ENCODE data around the gene DOCK4.

The DOCK4 gene

DNA sequence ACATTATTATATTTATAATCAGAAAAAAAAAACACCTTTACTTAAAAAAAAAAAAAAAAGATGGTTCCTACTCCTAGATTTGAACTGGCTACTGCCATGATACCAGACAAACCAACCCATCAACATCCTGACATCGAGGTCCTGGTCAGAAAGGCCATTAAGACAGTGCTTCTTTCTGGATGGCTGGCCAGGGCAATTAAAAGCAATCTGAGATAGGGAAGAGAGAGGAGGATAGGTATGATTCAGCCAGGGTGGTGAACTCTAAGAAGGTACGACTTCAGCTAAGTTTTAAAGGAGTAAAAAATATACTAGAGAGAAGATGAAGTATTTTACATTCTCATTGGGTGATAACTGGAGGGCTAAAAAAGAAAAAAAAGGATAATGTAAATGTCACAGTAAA lies 139.0 kb downstream of the DOCK4 start:
- Mint-ChIP-seq H3K27ac (peak overlapping the region; percentile 77), H3K4me3 (no peak overlapping the region), H3K27me3 (ENCODE audit: low read depth, poor library complexity) (no peaks in the 10 kb centered on the region), H3K4me1 (peaks cover 24% of the 10 kb centered on the region), H3K9me3 (no peaks in the 10 kb centered on the region), H3K36me3 (ENCODE audit: low read depth) (no peaks in the 10 kb centered on the region)
- TF ChIP-seq, protein P1, sequence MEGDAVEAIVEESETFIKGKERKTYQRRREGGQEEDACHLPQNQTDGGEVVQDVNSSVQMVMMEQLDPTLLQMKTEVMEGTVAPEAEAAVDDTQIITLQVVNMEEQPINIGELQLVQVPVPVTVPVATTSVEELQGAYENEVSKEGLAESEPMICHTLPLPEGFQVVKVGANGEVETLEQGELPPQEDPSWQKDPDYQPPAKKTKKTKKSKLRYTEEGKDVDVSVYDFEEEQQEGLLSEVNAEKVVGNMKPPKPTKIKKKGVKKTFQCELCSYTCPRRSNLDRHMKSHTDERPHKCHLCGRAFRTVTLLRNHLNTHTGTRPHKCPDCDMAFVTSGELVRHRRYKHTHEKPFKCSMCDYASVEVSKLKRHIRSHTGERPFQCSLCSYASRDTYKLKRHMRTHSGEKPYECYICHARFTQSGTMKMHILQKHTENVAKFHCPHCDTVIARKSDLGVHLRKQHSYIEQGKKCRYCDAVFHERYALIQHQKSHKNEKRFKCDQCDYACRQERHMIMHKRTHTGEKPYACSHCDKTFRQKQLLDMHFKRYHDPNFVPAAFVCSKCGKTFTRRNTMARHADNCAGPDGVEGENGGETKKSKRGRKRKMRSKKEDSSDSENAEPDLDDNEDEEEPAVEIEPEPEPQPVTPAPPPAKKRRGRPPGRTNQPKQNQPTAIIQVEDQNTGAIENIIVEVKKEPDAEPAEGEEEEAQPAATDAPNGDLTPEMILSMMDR (IDR thresholded peaks at IDR 0.05) = no peak
- no peak for DNase-seq

DNA sequence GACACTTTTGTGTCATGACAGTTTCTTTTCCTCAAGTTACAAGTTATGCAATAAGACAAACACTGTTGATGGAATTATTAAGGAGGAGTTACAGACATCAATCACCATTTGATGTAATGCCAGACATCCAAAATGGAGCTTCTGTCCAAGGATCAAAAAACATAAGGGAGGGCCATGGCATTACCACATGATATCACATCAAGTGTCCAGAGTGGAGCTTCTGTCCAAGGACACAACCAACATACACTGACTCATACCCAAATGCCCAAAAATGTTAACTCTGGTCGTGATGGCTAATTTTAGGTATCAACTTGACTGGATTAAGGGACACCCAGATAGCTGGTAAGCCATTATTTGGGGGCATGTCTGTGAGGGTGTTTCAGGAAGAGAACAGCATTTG lies 140.4 kb downstream of the DOCK4 start:
- H3K4me3 Mint-ChIP-seq = no peak overlapping the region
- H3K36me3 Mint-ChIP-seq (ENCODE audit: low read depth) = no peaks in the 10 kb centered on the region
- TF ChIP-seq, protein P1 (IDR thresholded peaks at IDR 0.05) = no peak
- DNase-seq = no peak
- H3K4me1 Mint-ChIP-seq = peaks cover 24% of the 10 kb centered on the region
- peak overlapping the region; percentile 50 for H3K27ac Mint-ChIP-seq
- no peaks in the 10 kb centered on the region for H3K9me3 Mint-ChIP-seq
- no peaks in the 10 kb centered on the region for H3K27me3 Mint-ChIP-seq (ENCODE audit: low read depth, poor library complexity)

DNA sequence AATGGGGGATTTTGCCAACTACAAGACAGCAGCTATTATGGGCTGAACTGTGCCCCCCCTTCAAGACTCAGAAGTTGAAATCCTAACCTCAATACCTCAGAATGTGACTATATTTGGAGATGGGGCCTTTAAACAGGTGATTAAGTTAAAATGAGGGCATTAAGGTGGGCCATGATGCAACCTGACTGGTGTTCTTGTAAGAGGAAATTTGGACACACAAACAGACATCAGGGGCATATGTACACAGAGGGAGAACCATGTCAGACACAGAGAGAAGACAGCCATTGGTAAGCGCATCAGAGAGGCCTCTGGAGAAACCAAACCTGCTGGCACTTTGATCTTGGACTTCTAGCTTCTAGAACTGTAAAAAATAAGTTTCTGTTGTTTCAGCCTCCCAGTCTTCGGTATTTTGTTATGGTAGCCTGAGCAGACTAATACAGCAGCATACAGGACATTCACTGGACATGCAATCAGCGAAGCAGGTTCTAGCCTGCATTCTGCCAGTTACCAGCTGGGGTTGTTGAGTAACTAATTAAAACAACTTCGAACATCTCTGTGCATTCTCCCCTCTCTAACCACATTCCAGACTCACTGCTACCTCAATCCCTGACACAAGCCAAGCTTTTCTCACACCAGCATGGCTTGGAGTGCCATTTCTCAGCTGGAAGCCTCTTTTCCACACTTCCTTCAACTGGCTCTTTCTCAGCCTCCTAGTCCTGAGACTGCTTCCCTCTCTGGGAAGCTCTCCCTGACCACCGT lies 141.4 kb downstream of the DOCK4 start:
- H3K4me1 Mint-ChIP-seq = peaks cover 18% of the 10 kb centered on the region
- H3K27me3 Mint-ChIP-seq (ENCODE audit: low read depth, poor library complexity) = no peaks in the 10 kb centered on the region
- H3K27ac Mint-ChIP-seq = no peak overlapping the region
- no peaks in the 10 kb centered on the region for H3K36me3 Mint-ChIP-seq (ENCODE audit: low read depth)
- DNase-seq = no peak
- TF ChIP-seq, protein P1 (IDR thresholded peaks at IDR 0.05) = no peak
- H3K4me3 Mint-ChIP-seq = no peak overlapping the region
- H3K9me3 Mint-ChIP-seq = no peaks in the 10 kb centered on the region

DNA sequence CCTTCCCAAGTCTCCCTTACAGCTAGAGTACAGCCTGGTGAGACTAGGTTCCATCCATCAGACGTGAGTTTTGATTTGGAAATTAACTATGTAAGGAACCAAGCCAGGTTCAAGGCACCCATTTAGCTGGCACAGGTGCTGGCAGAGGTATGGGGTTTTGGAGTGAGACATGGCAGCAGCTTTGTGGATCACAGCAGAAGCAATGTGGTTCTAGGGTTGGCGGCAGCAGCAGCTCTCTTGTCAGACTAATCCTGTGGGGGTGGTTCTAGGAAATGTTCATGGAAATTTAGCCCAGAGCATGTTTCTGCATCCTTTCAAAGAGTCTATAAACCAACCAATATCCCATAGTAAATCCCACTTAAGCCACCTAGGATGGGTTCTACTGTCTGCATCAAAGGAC lies 142.2 kb downstream of the DOCK4 start:
- no peak overlapping the region for H3K27ac Mint-ChIP-seq
- H3K36me3 Mint-ChIP-seq (ENCODE audit: low read depth) = no peaks in the 10 kb centered on the region
- DNase-seq = no peak
- no peaks in the 10 kb centered on the region for H3K27me3 Mint-ChIP-seq (ENCODE audit: low read depth, poor library complexity)
- peaks cover 13% of the 10 kb centered on the region for H3K4me1 Mint-ChIP-seq
- H3K4me3 Mint-ChIP-seq = no peak overlapping the region
- TF ChIP-seq, protein P1 (IDR thresholded peaks at IDR 0.05) = no peak
- no peaks in the 10 kb centered on the region for H3K9me3 Mint-ChIP-seq

DNA sequence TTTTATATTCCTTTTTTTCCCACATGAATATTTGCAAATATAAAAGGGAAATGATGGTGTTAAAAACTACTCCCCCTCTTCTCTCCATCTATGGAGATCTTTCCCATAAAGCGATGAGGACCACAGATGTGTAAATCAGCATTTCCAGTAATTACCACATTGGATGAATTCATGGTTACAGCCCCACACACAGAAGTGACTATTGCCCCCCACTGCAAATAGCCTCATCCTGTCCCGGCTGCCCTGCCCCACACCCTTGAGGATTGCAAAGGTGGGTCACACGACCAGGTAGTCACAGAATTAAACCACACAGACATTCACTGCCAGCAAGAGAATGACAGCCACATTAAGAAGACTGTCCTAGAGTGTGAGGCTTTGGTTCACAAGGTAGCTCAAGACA lies 145.1 kb downstream of the DOCK4 start:
- Mint-ChIP-seq H3K27me3 (ENCODE audit: low read depth, poor library complexity) (no peaks in the 10 kb centered on the region), H3K27ac (no peak overlapping the region), H3K4me3 (no peak overlapping the region), H3K36me3 (ENCODE audit: low read depth) (no peaks in the 10 kb centered on the region), H3K4me1 (no peaks in the 10 kb centered on the region), H3K9me3 (no peaks in the 10 kb centered on the region)
- TF ChIP-seq, protein P1 (IDR thresholded peaks at IDR 0.05) = no peak
- DNase-seq = no peak

DNA sequence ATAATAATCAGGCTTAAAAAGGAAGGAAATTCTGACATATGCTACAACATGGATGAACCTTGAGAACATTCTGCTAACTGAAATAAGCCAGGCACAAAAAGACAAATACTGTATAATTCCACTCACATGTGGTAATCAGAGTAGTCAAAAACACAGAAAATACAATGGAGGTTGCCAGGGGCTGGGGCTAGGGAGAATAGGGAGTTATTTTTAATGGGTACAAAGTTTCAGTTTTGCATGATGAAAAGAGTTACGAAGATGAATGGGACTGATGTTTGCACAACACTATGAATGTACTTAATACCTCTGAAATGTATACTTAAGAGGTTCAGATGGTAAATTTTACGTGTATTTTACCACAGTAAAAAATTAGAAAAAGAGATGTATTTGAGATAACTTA lies 145.6 kb downstream of the DOCK4 start:
- Mint-ChIP-seq H3K27ac (no peak overlapping the region), H3K4me3 (no peak overlapping the region), H3K9me3 (no peaks in the 10 kb centered on the region), H3K36me3 (ENCODE audit: low read depth) (no peaks in the 10 kb centered on the region), H3K27me3 (ENCODE audit: low read depth, poor library complexity) (no peaks in the 10 kb centered on the region), H3K4me1 (no peaks in the 10 kb centered on the region)
- DNase-seq = no peak
- TF ChIP-seq, protein P1 (IDR thresholded peaks at IDR 0.05) = no peak
